ENCODE data around the gene FLT4.
"Not testable (repeated sequence)": the region's sequence is repeated elsewhere in the genome, so short reads cannot be mapped to it uniquely, and the experiment has no call there.

Gene FLT4

DNA sequence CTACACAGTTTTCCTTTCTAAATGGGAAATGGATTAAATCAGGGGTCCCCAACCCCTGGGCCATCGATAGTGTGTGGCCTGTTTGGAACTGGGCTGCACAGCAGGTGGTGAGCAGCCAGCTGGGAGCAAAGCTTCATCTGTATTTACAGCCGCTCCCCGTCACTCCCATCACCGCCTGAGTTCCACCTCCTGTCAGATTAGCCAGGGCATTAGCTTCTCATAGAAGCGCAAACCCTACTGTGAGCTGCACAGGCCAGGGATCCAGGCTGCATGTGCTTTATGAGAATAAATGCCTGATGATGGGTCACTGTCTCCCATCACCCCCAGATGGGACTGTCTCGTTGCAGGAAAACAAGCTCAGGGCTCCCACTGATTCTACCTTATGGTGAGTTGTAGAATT, 41.2 kb upstream of the FLT4 start:
- Histone ChIP-seq H3K36me3 (no peaks in the 10 kb centered on the region), H3K4me3 (no peak overlapping the region), H3K27ac (no peak overlapping the region), H3K4me1 (no peaks in the 10 kb centered on the region), H3K9me3 (peaks cover 0 to 1% (median 0%) of the 10 kb centered on the region in 3 donors), H3K27me3 (peaks cover 0 to 4% of the 10 kb centered on the region in 2 donors)
- DNase-seq: no peak
- intact Hi-C loops (cut with DNase I; ENCODE audit: low total_unique reads): no loop called here
- TF ChIP-seq, protein P1, sequence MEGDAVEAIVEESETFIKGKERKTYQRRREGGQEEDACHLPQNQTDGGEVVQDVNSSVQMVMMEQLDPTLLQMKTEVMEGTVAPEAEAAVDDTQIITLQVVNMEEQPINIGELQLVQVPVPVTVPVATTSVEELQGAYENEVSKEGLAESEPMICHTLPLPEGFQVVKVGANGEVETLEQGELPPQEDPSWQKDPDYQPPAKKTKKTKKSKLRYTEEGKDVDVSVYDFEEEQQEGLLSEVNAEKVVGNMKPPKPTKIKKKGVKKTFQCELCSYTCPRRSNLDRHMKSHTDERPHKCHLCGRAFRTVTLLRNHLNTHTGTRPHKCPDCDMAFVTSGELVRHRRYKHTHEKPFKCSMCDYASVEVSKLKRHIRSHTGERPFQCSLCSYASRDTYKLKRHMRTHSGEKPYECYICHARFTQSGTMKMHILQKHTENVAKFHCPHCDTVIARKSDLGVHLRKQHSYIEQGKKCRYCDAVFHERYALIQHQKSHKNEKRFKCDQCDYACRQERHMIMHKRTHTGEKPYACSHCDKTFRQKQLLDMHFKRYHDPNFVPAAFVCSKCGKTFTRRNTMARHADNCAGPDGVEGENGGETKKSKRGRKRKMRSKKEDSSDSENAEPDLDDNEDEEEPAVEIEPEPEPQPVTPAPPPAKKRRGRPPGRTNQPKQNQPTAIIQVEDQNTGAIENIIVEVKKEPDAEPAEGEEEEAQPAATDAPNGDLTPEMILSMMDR (IDR thresholded peaks at IDR 0.05): no peak

DNA sequence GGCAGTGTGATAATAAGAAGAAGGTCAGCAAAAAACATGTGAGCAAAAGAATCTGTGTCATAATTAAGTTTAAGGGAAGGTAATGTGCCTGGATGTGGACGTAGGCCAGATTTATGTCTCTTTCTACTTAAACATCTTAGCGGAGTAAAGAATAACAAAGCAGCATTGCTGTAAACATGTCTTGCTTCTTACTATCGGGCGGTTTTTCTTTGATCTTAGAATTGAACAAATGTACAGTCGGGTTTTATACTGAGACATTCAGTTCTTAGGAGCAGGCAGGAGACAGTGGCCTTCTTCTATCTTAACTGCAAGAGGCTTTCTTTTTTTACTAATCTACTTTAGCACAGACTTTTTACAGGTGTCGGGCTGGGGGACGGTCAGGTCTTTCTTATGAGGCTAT, 40.4 kb upstream of the FLT4 start:
- H3K27me3 ChIP-seq: peaks cover 0 to 4% of the 10 kb centered on the region in 2 donors
- H3K9me3 ChIP-seq: no peaks in the 10 kb centered on the region
- no peak overlapping the region for H3K4me3 ChIP-seq
- TF ChIP-seq, protein P1 (IDR thresholded peaks at IDR 0.05): no peak
- no peak for DNase-seq
- H3K4me1 ChIP-seq: no peaks in the 10 kb centered on the region
- intact Hi-C loops (cut with DNase I; ENCODE audit: low total_unique reads): no loop called here
- H3K36me3 ChIP-seq: no peaks in the 10 kb centered on the region
- no peak overlapping the region for H3K27ac ChIP-seq

DNA sequence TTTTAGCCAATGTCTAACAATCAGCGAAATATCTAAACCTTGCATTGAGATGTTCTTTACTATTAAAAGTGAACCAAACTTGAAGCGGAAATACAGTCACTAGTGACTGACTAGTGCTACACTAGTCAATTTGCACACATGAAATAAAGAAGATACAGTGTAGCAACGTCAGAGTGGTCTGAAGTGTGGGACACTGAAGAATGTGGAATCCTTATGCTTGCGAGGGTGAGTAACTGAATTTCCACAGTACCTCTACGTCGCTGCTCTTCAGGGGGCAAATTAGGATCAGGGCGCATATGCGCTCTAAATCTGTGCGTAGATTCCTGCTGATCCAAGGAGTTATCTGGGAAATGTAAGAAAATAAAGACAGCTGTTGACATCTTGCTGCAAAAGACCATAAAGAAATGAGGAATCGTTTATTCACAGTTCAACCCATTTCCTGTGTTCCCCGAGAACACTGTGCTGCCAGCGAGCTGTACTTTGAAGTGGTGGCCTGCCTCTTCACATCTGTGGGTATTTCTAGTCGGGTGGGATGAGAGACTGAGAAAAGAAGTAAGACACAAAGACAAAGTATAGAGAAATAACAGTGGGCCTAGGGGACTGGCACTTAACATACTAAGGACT, 39.8 kb upstream of the FLT4 start:
- Histone ChIP-seq H3K4me1 (no peaks in the 10 kb centered on the region), H3K4me3 (no peak overlapping the region), H3K36me3 (no peaks in the 10 kb centered on the region), H3K9me3 (no peaks in the 10 kb centered on the region), H3K27me3 (peaks cover 0 to 7% of the 10 kb centered on the region in 2 donors), H3K27ac (no peak overlapping the region)
- DNase-seq: no peak
- TF ChIP-seq, protein P1 (IDR thresholded peaks at IDR 0.05): no peak
- intact Hi-C loops (cut with DNase I; ENCODE audit: low total_unique reads): no loop called here

DNA sequence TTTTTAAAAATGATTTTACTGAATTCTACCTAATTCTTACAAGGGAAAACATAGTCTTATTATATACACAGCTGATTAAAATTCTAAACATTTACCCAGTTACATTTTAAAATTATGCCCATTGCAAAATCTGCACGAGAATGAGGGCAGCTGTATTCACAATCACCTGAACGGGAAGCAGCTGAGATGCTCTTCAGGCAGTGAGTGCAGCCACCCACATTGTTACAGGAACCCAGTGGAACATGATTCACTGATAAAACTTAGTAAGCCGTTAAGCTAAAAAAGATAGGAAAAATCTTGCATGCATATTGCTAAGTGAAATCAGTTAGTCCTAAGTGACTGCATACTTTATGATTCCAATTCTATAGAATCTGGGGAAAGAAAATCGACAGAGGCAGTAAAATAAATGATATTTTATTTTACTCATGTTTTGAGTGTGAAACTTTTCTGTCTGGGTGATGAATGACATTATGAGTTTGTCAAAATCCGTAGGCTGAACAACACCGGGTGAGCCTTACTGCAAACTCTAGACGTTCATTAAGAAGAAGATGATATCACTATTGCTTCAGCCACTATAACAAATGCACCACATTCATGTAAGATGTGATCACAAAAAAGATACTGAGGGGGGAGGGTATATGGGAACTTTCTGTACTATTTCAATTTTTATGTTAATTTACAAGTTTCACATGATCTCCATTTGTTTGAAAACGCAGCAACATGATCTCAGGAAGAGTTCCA, 39.1 kb upstream of the FLT4 start:
- intact Hi-C loops (cut with DNase I; ENCODE audit: low total_unique reads): no loop called here
- no peaks in the 10 kb centered on the region for H3K9me3 ChIP-seq
- no peak overlapping the region for H3K4me3 ChIP-seq
- H3K27ac ChIP-seq: no peak overlapping the region
- peaks cover 0 to 10% of the 10 kb centered on the region in 2 donors for H3K27me3 ChIP-seq
- no peaks in the 10 kb centered on the region for H3K36me3 ChIP-seq
- no peak for DNase-seq
- no peaks in the 10 kb centered on the region for H3K4me1 ChIP-seq
- TF ChIP-seq, protein P1 (IDR thresholded peaks at IDR 0.05): no peak

DNA sequence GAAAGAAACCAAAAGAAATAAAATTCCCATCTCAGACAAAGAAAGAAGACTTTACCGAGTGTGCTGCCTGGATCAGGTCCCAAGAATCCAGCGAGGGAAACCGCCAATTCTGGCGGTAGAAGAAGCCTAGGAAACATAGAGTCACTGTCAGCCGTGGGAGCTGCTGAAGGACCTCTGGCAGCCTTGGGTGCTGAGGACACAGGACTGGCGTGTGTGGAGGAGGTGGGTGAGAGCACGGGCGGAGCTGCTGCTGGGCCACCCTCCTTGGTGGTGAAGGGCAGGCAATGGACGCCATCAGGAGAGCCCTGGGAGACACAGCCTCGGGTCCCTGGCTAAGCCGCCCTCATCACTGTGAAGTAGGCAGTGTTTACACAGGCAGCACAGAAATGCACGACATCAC, 37.4 kb upstream of the FLT4 start:
- H3K9me3 ChIP-seq; intact Hi-C loops (cut with DNase I; ENCODE audit: low total_unique reads); H3K27ac ChIP-seq; H3K4me1 ChIP-seq; H3K4me3 ChIP-seq; H3K36me3 ChIP-seq; DNase-seq: not testable (repeated sequence)
- peaks cover 0 to 13% of the 10 kb centered on the region in 2 donors for H3K27me3 ChIP-seq

DNA sequence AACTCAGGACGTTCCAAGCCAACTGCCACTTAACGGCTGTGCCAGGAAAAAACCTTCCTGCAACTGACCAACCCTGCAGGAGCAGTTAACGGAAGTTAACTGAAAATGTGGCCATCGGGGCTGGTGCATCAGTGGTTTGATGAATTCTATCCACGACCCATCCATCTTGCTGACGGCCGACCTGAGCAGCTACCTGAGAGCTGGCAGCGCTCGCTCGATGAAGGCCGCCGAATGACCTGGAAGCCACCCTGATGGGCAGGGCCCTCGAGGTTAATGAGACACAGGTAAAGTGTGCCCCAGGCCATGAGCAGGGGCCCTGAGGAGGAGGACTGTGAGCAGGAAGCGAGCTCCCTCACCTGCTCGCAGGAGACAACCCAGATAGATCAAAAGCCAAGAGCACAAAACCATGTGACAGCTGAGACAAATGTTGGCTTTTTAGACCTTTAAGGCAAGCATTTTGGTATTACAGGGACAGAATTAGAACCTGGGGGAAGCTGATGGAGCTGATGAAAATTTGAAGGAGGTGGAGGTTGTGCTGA, 35.3 kb upstream of the FLT4 start:
- TF ChIP-seq, protein P1 (IDR thresholded peaks at IDR 0.05): no peak
- DNase-seq: no peak
- intact Hi-C loops (cut with DNase I; ENCODE audit: low total_unique reads): no loop called here
- H3K27ac ChIP-seq: no peak overlapping the region
- no peak overlapping the region for H3K4me3 ChIP-seq
- no peaks in the 10 kb centered on the region for H3K36me3 ChIP-seq
- peaks cover 0 to 19% of the 10 kb centered on the region in 2 donors for H3K27me3 ChIP-seq
- no peaks in the 10 kb centered on the region for H3K9me3 ChIP-seq
- no peaks in the 10 kb centered on the region for H3K4me1 ChIP-seq
